IMR-90 (cell line): ENCODE data around the gene ANKRD27.

Experiments
- CTCF ChIP-seq: conservative IDR thresholded peaks from 2 replicates; pipeline ENCODE4 v1.5.1; 2012; ENCODE audit warnings: mild to moderate bottlenecking, low read depth, low read length, improper control_type of control experiment
- ELK1 ChIP-seq: fragments of 150-350 bp; IDR thresholded peaks from 2 replicates; pipeline ENCODE4 v1.6.1; 2016; ENCODE audit warnings: low read depth, mild to moderate bottlenecking, low read length, moderate library complexity, borderline replicate concordance
- RAD21 ChIP-seq: IDR thresholded peaks from 2 replicates; pipeline ENCODE4 v1.6.1; 2012; ENCODE audit warnings: low read length, improper control_type of control experiment

- TF ChIP-seq CTCF (no peak), RAD21 (no peak), ELK1 (no peak)
Measured at GRCh38 chr19:32717496-32717895, 42.5 kb upstream of the ANKRD27 start.
